ENCODE measurements around the gene ATXN3.

GRCh38 chr14:92153581-92153980, 47.2 kb upstream of the ATXN3 start:
- TF ChIP-seq POLR2A (IDR thresholded peaks at IDR 0.05; ENCODE audit: low read length) (no peak), GATA1 (IDR thresholded peaks at IDR 0.05; ENCODE audit: low read depth, low read length) (no peak)

Measured in erythroblast (primary cell).